ENCODE measurements around the gene TMEM143.

GRCh38 chr19:48373567-48373966 is 9.8 kb upstream of the TMEM143 start:
- no peak for TF ChIP-seq CTCF (IDR thresholded peaks at IDR 0.05)
- no peak for TF ChIP-seq POLR2A (IDR thresholded peaks at IDR 0.05)
